Loucy (cell line): ENCODE data around the gene MED13L.

Source experiments
- H2AFZ ChIP-seq: fragments of 200-600 bp; sonication (generic); 2 replicates; pipeline ENCODE4 v1.6.0; 2016; ENCODE audit warnings: antibody characterized with exemption, mild to moderate bottlenecking, low read length, moderate library complexity
- H3F3A ChIP-seq: fragments of 200-600 bp; 2 replicates; pipeline ENCODE4 v1.6.0; 2016; ENCODE audit warnings: antibody characterized with exemption, low read depth, mild to moderate bottlenecking
- H3K27me3 ChIP-seq: fragments of 200-600 bp; sonication (generic); 2 replicates; pipeline ENCODE4 v1.6.1; 2014; ENCODE audit warnings: low read length, mild to moderate bottlenecking; ENCODE audit not compliant: insufficient read depth, poor library complexity, severe bottlenecking
- H3K36me3 ChIP-seq: fragments of 200-600 bp; sonication (generic); 2 replicates; pipeline ENCODE4 v1.6.1; 2016; ENCODE audit warnings: low read length; ENCODE audit not compliant: insufficient read depth
- H3K4me1 ChIP-seq: fragments of 200-600 bp; sonication (generic); 2 replicates; pipeline ENCODE4 v1.5.1; 2014; ENCODE audit warnings: low read length, mild to moderate bottlenecking; ENCODE audit not compliant: insufficient read depth, poor library complexity, severe bottlenecking
- H3K4me2 ChIP-seq: fragments of 200-600 bp; sonication (generic); 2 replicates; pipeline ENCODE4 v1.6.0; 2014; ENCODE audit warnings: antibody characterized with exemption, low read length, low read depth, mild to moderate bottlenecking; ENCODE audit not compliant: poor library complexity, severe bottlenecking
- H3K4me3 ChIP-seq: fragments of 200-600 bp; sonication (generic); 2 replicates; pipeline ENCODE4 v1.5.1; 2014; ENCODE audit warnings: low read length, mild to moderate bottlenecking, mixed read lengths; ENCODE audit not compliant: poor library complexity, severe bottlenecking
- H3K79me2 ChIP-seq: fragments of 200-600 bp; sonication (generic); 2 replicates; pipeline ENCODE4 v1.6.1; 2014; ENCODE audit warnings: low read length; ENCODE audit not compliant: insufficient read depth
- H3K9ac ChIP-seq: fragments of 200-600 bp; sonication (generic); 2 replicates; pipeline ENCODE4 v1.6.0; 2014; ENCODE audit warnings: mild to moderate bottlenecking, low read depth, low read length, moderate library complexity; ENCODE audit not compliant: poor library complexity, severe bottlenecking
- H3K9me2 ChIP-seq: fragments of 200-600 bp; sonication (generic); replicated peaks from 2 replicates; pipeline ENCODE4 v1.6.1; 2016; ENCODE audit warnings: low read depth, low read length, mixed read lengths
- H3K9me3 ChIP-seq: fragments of 200-600 bp; sonication (generic); 2 replicates; pipeline ENCODE4 v1.6.1; 2014; ENCODE audit warnings: mild to moderate bottlenecking, antibody characterized with exemption, low read length, low read depth; ENCODE audit not compliant: insufficient read depth
- H4K20me1 ChIP-seq: fragments of 200-600 bp; sonication (generic); 2 replicates; pipeline ENCODE4 v1.6.0; 2014; ENCODE audit warnings: antibody characterized with exemption, low read length, mild to moderate bottlenecking; ENCODE audit not compliant: insufficient read depth, poor library complexity, severe bottlenecking
- EZH2phosphoT487 ChIP-seq: fragments of 200-600 bp; IDR thresholded peaks from 2 replicates; pipeline ENCODE4 v1.6.1; 2018; ENCODE audit warnings: antibody characterized with exemption, mild to moderate bottlenecking, moderate library complexity, borderline replicate concordance
- TF ChIP-seq, protein P1 (sequence below): fragments of 200-600 bp; sonication (generic); conservative IDR thresholded peaks from 2 replicates; pipeline ENCODE4 v1.5.1; 2014; ENCODE audit warnings: mild to moderate bottlenecking, antibody characterized with exemption, low read length

The MED13L gene

DNA sequence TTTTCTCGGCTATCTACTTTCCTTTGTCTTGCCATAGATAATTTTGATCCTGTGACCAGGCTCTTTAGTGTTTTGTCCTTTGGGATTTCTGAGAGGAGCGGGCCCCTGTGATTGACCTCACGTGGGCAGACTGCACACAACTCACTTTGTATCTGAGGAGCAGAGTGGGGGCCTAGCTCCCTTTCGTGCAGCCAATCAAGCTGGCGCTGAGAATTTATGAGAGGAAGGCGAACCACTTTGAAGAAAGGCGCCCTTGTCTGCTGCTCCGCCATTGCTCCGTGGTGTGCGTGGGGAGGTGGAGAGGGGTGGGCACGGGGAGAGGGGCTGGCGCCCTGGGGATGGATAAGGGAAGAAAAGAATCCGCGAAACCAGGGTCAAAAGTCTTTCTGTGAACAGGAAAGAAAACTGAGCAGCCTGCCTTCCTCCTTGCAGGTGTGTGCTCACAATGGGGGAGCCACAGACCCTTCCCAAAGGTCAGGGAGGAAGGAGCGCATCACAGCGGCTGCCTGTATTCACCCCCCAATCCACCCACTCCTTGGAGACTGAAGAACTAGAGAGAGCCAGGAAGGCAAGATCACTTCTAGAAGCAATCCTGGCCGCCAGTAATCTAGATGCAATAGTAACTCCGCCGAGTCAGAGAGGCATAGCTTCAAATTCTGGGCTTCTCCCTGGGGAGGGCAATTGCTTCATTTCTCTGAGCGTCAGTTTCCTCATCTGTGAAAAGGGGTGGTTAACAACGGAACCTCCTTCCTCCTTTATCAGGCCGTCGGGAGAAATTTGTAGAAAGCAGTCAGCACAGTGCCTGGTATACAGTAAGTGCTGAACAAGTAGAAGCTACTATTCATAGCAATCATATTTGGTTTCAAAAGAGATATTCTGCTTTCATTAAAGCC, 24.9 kb upstream of the MED13L start:
- H4K20me1 ChIP-seq = no peaks in the 10 kb centered on the region
- no peaks in the 10 kb centered on the region for H3K27me3 ChIP-seq
- H3K4me2 ChIP-seq = no peak overlapping the region
- no peaks in the 10 kb centered on the region for H3K36me3 ChIP-seq
- no peaks in the 10 kb centered on the region for H3K79me2 ChIP-seq
- no peaks in the 10 kb centered on the region for H3K9me2 ChIP-seq
- TF ChIP-seq EZH2phosphoT487 = no peak
- TF ChIP-seq, protein P1, sequence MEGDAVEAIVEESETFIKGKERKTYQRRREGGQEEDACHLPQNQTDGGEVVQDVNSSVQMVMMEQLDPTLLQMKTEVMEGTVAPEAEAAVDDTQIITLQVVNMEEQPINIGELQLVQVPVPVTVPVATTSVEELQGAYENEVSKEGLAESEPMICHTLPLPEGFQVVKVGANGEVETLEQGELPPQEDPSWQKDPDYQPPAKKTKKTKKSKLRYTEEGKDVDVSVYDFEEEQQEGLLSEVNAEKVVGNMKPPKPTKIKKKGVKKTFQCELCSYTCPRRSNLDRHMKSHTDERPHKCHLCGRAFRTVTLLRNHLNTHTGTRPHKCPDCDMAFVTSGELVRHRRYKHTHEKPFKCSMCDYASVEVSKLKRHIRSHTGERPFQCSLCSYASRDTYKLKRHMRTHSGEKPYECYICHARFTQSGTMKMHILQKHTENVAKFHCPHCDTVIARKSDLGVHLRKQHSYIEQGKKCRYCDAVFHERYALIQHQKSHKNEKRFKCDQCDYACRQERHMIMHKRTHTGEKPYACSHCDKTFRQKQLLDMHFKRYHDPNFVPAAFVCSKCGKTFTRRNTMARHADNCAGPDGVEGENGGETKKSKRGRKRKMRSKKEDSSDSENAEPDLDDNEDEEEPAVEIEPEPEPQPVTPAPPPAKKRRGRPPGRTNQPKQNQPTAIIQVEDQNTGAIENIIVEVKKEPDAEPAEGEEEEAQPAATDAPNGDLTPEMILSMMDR = no peak
- no peaks in the 10 kb centered on the region for H3F3A ChIP-seq
- no peak overlapping the region for H3K4me3 ChIP-seq
- H3K4me1 ChIP-seq = no peaks in the 10 kb centered on the region
- H3K9me3 ChIP-seq = no peaks in the 10 kb centered on the region
- no peak overlapping the region for H3K9ac ChIP-seq
- no peak overlapping the region for H2AFZ ChIP-seq

DNA sequence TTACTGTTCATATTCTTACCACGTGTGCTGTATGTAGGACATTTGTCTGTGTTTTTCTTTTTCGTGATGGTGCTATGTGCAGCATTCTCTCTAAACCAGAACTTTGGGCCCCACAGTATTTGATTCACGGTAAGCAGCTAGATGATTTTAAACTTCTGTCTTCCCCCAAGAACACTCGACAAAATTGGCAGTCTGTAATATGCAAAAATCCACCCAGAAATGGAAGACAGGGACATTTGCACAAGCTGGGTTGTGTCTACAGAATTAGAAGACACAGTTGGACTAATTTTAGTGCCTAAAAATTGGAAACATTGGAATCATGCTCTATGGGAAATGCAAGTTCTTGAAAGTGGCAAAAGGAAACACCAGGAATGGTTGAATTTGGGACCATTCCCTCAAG, 24.1 kb upstream of the MED13L start:
- H2AFZ ChIP-seq = no peak overlapping the region

DNA sequence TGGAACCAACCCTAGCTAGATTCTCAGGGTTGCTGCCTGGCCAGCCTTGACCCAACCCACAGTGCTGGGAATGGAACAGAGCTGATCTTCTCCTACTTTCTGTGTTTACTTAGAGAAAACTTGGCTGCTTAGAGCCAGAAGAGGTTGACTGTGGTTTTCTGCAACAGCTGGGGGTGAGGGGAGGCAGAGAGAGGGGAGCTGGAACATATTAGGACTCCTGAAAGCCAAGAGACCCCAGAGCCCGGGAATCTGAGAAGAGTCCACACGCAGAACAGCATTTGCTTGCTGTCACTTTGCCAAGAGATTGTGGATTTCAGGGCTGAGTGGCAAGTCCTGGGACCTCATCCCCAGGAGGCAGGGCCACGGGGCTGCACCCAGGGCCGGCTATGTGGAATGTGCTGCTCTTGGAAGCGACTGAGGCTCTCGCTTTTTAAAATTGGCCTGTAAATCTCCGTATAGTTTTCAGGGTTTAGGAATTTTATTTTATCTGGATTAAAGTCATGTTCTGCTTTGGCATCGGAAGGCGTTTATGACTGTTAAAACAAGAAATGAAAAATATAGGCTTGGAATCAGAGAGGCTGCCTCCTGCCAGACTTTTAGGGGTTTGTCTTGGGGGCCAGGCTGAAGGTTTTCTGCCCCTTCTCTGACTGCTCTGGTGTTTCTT, 22.3 kb upstream of the MED13L start:
- TF ChIP-seq, protein P1 = no peak
- TF ChIP-seq EZH2phosphoT487 = no peak
- Histone ChIP-seq H3K4me3 (no peak overlapping the region), H3K27me3 (no peaks in the 10 kb centered on the region), H3K4me1 (no peaks in the 10 kb centered on the region), H3K4me2 (no peak overlapping the region), H3K9me3 (no peaks in the 10 kb centered on the region), H3F3A (no peaks in the 10 kb centered on the region), H2AFZ (no peak overlapping the region), H3K9ac (no peak overlapping the region), H3K9me2 (no peaks in the 10 kb centered on the region), H3K79me2 (no peaks in the 10 kb centered on the region), H4K20me1 (no peaks in the 10 kb centered on the region), H3K36me3 (no peaks in the 10 kb centered on the region)

More for the DNA sequence above, 24.1 kb upstream of the MED13L start:
- no peak overlapping the region for H3K4me2 ChIP-seq
- H3K4me1 ChIP-seq = no peaks in the 10 kb centered on the region
- no peaks in the 10 kb centered on the region for H3F3A ChIP-seq
- H3K9me2 ChIP-seq = no peaks in the 10 kb centered on the region
- no peak overlapping the region for H3K9ac ChIP-seq
- no peaks in the 10 kb centered on the region for H3K79me2 ChIP-seq
- H3K27me3 ChIP-seq = no peaks in the 10 kb centered on the region
- no peak overlapping the region for H3K4me3 ChIP-seq
- no peak for TF ChIP-seq EZH2phosphoT487
- TF ChIP-seq, protein P1 = no peak
- no peaks in the 10 kb centered on the region for H4K20me1 ChIP-seq
- no peaks in the 10 kb centered on the region for H3K36me3 ChIP-seq
- no peaks in the 10 kb centered on the region for H3K9me3 ChIP-seq
